CD4-positive, alpha-beta T cell treated with Interleukin-10 for 1 hour (primary cell): Measurements from ENCODE around the gene TLCD1.
A peak's percentile ranks its signal among the peaks of the same experiment; 100 is the strongest.
"Not testable (repeated sequence)": the region's sequence is repeated elsewhere in the genome, so short reads cannot be mapped to it uniquely, and the experiment has no call there.

Experiments used
- DNase-seq: peaks from one replicate; pipeline ENCODE4 v3.0.0-alpha.2; 2020

The TLCD1 gene

DNA sequence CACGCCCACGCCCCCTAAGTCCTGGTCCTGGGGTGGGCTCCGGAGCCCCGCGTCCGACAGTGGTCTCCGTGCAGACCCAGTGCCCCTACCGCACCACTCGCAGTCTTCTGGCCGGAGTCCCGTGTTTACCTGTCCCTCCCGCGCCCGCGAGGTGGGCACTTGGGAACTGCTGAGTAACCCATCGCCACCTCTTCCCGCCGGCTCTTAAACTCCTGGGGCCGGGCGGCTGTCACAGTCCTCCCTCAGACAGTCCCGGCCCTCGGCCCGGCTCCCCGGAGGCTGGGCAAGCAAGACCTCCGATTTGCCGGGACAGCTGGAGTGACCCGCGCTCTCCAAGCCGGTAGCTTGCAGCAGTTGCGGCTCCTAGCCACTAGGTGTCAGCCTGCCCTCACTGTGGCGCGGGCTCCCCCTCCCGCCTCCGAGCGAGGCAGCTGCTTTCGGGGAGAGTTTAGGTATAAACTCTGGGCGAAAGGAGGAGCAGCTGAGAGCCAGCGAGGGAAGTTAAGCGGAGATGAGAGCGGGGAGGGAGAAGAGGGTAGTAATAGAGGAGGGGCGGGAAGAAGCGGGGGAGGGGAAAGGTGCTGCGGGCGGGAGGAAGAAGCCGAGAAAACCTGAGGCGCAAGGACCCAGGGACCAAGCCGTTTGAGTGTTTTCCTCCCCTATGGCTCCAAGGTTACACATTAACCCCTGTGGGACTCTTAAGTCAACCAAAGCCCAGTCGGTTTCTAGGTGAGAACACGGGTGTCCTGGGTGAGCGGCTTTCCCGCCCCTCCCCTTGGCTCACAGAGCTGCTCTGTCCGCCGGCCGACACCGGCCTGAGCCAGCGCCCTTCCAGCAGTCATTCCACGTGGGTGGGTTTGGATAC is 826 bp upstream of the TLCD1 start:
- DNase-seq: peak; percentile 93

- no peak for DNase-seq
These were observed 290 bp downstream of the TLCD1 start for GRCh38 chr17:28725660-28726225.

GRCh38 chr17:28725166-28725659 is 820 bp downstream of the TLCD1 start:
- no peak for DNase-seq

DNA sequence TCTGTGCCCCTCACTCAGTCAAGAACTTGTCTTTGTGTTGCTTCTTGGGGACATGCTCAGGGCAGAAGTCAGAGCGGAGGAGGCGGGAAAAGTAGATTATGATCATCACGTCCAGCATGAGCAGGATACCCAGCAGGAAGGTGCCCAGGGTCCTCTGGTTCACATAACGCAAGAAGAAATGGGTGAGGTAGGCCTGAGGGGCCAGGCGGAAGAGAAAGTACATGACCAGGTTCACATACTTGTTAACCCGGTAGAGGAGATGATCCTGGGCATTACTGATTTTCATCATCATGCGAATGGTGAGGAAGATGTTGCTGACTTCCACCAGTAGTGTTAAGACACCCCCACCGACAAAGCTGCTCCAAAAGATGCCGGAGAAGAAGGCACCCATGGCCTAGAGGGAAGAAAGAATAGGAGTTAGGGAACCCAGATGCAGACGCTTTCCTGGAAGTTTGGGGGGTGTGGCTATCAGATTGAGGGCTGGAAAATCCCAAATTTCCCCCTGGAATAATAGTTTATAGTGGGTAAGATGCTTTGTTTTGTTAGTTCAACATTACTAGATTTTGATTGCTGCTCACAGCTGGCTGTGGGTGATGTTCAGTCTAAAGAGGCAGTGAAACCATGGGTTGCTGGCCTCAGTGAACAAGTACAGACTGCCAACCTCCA is 1.4 kb downstream of the TLCD1 start:
- no peak for DNase-seq

DNA sequence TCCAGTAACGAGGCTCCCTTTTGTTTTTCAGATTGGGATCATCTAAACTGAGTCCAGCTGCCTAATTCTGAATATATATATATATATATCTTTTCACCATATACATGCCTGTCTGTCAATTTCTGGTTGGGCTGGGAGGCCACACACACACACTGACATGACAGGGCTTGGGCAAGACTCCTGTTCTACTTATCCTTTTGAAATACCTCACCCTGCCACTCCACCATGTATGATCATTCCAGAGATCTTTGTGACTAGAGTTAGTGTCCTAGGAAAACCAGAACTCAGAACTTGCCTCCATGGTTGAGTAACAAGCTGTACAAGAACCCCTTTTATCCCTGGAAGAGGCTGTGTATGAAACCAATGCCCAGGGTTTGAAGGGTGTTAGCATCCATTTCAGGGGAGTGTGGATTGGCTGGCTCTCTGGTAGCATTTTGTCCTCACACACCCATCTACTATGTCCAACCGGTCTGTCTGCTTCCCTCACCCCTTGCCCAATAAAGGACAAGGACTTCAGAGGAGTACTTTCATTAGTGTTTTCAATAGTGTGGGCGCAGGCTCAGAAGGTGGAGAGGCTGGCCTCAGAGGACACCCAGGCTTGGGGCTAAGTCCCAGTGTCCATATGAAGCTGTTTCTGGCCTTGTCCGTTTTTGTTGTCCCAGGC is 2.1 kb downstream of the TLCD1 start:
- not testable (repeated sequence) for DNase-seq

GRCh38 chr17:28723159-28723835 is 2.7 kb downstream of the TLCD1 start:
- DNase-seq: no peak

GRCh38 chr17:28722417-28723158 is 3.4 kb downstream of the TLCD1 start:
- DNase-seq: no peak

DNA sequence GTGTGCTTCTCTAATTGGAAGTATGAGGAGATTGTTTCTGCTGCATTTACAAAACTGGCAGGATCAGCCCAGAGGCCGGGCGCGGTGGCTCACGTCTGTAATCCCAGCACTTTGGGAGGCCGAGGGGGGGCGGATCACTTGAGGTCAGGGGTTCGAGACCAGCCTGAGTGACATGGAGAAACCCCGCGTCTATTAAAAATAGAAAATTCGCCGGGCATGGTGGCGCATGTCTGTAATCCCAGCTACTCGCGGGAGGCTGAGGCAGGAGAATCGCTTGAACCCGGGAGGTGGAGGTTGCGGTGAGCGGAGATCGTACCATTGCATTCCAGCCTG is 5.1 kb downstream of the TLCD1 start:
- DNase-seq: not testable (repeated sequence)

- DNase-seq: peak; percentile 46
These were observed 5.6 kb downstream of the TLCD1 start for GRCh38 chr17:28720247-28720996.

- DNase-seq: no peak
These were observed 7.0 kb downstream of the TLCD1 start for GRCh38 chr17:28719021-28719433.

GRCh38 chr17:28718333-28719020 is 7.6 kb downstream of the TLCD1 start:
- no peak for DNase-seq

GRCh38 chr17:28717578-28718332 is 8.3 kb downstream of the TLCD1 start, which contains the start of gene RAB34:
Gene RAB34, minus strand, starts transcription at chr17:28717868. Its CDS starts 602 bp downstream, at chr17:28717266.
- DNase-seq: no peak

- no peak for DNase-seq
These were observed 9.1 kb downstream of the TLCD1 start for GRCh38 chr17:28716740-28717577.

DNA sequence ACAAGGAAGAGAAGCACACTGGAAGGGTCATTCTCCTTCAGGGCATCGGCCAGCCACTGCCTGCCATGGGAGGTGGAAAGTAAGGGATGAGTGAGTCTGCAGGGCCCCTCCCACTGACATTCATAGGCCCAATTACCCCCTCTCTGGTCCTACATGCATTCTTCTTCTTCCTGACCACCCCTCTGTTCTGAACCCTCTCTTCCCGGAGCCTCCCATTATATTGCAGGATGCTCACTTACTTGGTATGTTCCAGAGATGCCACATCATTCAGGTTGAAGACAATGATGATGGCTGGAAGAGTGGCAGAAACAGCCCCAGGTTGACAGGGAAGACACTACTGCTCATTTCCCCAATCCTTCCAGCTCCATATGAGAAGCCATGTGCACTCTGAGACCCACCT is 10.8 kb downstream of the TLCD1 start:
- no peak for DNase-seq

DNA sequence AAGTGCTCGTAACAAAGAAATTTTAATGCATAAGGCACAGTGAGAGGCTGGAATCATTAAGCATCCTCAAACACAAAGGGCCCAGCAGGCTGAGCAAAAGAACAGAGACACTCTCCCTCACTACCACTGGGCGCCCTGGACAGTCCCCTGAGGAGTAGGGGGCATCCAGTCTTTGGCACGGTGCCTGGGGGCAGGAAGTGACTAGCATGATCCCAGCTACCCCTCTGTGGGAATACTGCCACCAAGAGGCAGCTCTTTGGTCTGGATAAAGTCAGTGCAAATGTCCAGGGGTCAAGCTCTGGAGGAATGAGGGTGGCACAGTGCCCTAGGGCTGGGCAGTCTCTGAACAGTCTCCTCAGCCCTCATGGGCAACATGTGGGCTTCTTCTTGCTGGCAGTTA is 11.8 kb downstream of the TLCD1 start:
- no peak for DNase-seq

GRCh38 chr17:28712705-28713415 is 13.2 kb downstream of the TLCD1 start:
- no peak for DNase-seq

DNA sequence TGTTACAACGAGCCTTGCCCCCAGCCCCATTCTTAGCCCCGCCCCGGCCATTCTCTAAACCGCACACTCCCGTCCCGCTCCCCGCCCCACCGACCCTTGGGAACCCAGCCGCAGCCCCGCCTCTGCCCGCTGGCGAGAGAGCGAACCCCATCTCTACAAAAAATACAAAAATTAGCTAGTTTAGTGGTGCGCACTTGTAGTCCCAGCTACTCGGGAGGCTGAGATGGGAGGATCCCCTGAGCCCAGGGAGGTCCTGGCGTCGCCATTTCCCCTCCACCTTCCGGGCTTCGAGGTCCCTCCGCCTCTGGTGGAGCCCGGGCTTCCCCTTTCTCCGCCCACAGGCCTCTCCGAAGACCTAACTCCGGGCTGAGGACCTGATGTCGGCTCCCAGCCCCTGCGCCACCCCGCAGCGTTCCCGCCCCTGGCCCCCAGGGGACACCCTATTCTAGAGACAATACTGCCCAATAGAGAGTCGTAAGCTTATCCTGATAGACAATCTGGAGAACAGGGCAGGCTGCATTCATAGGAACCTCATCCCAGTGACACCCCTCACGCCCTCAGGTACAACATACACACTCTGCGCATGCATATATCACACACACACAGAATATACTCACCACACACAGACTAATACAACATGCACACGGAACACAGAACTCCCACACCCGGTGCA is 13.9 kb downstream of the TLCD1 start:
- DNase-seq: peak; percentile 79

DNA sequence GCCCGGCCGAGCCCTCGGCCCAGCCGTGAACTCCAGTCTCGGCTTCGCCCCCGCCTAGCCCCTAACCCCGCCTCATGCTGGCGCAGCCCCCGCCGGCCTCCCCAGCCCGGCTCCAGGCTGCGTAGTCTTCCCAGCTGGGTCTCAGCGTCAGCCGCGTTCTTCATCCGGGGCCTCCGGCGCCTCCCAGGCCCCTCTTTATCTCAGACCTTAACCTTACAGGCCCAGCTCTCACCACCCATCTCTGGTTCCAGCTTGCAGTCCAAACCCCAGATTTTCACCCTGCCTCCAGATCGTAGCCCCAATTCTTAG is 14.4 kb downstream of the TLCD1 start, which contains the start of gene PROCA1:
PROCA1 (minus strand) TSS at position 166 of the 309 bp plus-strand sequence. CDS start 228 bp downstream, outside the sequence.
- peak; percentile 46 for DNase-seq
